Right ventricle myocardium superior (tissue), 1 donor: Measurements from ENCODE around the gene EYA2. TPM values are rescaled to one million over a fixed set of nuclear protein-coding genes. Genes with fewer than 3 reads are reported as not detected.

Experiments used
- ATAC-seq: fragments of 200-7000 bp; cut with Tn5 transposase; one replicate; pipeline ENCODE4 v1.9.1; 2020; ENCODE audit warnings: mild to moderate bottlenecking; ENCODE audit not compliant: poor library complexity
- DNase-seq: peaks from one replicate; pipeline ENCODE4 v3.0.0-alpha.2; 2020
- intact Hi-C: fragments of 100-400 bp; cut with DNase I; formaldehyde crosslinking; loops from one replicate; pipeline ENCODE4 v1.11.2; 2022
- microRNA-seq: library from miRNA; unstranded; fragments of <30 nt; microRNA quantifications from one replicate; pipeline ENCODE4 v1.2.0, GENCODE V29; 2020
- total RNA-seq: library from RNA; stranded (reverse); fragmentation: NEBNext Ultra II Directional; extraction: Animal tissue kit (Norgen Biotek cat#: 25700); gene quantifications from one replicate; pipeline ENCODE4 v1.2.1, GENCODE V29; 2021
- donor health status: DM: no; HTN: yes; CAD: no; lungs with severe emphysema.

The EYA2 gene
- total RNA-seq, 1 donor from 2014 or later, result 0.65 TPM

DNA sequence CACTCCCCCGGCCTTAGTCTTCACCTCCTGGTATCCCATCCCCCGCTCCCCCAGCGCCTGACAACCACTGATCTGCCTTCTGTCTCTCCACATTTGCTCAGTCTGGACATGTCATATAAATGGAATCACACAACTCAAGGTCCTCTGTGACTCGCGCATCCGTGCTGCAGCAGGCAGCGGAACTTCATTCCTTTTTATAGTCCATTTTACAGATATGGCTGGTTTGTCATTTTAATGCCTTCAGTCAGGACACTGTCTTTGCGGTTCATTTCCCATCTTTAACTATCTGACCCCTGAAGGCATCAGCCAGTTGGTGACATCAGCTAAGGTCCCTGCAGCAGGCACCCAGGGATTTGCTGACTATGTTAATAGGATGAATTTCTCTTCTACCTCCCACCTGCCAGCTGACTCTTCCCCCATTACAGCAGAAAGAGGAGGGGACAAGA, 336.2 kb downstream of the EYA2 start:
- DNase-seq (no peak), ATAC-seq (no peak)
- intact Hi-C loops, result no loop called here

DNA sequence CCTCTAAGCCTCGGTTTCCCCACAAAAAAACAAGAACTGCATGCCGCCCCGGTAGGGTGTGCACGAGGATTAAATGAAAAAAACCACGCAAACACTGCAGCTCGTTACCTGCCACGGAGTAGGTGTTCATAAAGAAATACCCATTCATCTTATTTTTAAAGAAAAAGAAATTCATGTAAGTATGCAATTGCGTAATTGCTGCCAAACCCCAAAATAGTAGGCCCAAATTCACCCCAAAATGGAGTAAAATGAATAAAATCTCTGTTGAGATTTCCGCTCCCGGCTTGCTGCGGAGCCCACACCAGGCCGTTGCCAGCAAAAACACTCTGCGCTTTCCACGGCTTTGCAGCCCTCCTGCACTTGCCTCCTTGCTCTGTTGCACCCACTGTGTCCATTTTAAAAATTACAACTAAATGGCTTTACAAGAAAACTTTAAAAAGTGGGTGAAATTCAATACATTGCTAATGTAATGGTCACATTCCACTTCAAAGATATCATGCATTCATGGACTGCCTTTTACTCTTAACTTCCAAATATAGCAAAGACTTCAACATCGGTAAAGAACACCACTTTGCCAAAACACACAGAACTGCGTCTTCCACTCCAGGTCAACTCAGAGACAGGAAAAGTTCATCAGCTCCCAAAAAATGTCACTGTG, 336.9 kb downstream of the EYA2 start:
- intact Hi-C loops, result no loop called here
- DNase-seq, result no peak
- ATAC-seq, result no peak

DNA sequence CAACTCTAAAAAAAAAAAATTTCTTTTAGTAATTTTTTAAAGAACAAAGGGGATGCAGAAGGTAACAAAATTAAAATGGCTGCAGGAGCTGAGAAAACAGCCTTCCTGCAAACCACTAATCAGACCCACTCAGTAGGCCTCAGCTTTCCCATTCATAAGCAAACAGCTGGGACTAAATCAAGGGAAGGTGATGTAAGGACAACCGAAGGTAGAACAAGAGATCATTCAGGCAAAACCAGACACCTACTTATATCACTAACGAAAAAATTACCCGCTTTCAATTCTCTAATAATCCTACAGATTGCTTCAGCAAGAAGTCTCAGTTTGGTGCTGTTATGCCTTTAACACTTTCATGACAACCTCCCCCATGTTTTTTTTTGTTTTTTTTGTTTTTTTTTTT, 337.9 kb downstream of the EYA2 start:
- ATAC-seq, result no peak
- intact Hi-C loops, result no loop called here
- DNase-seq, result no peak

DNA sequence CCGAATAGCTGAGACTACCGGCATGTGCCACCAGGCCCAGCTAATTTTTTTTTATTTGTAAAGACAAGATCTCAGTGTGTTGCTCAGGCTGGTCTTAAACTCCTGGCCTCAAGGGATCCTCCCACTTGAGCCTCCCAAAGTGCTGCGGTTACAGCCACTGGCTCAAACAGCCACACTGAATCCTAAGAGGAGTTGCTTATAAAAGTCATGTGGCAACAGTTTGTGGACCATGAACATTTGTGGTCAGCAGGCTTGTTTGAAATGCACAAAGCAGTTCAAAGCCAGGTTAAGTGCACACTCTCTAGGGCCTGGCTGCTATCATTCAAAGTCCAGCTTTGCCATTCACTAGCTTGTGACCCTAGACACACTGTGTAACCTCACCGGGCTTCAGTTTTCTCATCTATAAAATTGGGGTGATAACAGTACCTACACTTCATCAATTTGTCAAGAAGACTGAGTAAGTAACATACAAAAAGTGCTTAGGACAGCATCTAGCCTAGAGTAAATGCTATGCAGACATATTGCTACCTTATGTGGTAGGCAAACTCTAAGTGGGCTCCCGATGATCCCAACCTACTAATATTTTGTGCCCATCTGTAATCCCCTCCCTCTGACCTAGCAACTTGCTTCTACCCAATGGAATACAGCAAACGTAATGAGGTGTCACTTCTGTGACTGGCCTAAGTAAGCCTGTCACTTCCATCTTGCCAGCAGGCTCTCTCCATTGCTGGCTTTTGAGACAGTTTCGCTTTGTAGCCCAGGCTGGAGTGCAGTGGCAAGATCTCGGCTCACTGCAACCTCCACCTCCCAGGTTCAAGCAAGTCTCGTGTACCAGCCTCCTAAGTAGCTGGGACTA, 338.9 kb downstream of the EYA2 start:
- intact Hi-C loops, result no loop called here
- DNase-seq (no peak), ATAC-seq (no peak)

DNA sequence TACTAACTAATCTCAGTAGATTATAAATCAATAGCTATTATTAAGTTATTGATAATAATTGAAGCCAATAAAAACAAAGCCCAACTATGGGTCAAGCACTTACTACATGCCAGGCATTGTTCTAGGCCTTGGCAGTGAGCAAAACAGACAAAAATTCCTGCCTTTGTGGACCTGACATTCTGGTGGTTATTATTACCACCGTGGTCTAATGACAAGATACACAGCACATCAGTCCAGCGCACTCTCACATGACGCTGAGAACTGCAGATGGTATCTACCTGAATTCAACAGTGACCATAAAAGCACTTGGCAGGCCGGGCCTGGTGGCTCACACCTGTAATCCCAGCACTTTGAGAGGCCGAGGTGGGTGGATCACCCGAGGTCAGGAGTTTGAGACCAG, 340.5 kb downstream of the EYA2 start:
- DNase-seq (no peak), ATAC-seq (no peak)
- intact Hi-C loops, result no loop called here

DNA sequence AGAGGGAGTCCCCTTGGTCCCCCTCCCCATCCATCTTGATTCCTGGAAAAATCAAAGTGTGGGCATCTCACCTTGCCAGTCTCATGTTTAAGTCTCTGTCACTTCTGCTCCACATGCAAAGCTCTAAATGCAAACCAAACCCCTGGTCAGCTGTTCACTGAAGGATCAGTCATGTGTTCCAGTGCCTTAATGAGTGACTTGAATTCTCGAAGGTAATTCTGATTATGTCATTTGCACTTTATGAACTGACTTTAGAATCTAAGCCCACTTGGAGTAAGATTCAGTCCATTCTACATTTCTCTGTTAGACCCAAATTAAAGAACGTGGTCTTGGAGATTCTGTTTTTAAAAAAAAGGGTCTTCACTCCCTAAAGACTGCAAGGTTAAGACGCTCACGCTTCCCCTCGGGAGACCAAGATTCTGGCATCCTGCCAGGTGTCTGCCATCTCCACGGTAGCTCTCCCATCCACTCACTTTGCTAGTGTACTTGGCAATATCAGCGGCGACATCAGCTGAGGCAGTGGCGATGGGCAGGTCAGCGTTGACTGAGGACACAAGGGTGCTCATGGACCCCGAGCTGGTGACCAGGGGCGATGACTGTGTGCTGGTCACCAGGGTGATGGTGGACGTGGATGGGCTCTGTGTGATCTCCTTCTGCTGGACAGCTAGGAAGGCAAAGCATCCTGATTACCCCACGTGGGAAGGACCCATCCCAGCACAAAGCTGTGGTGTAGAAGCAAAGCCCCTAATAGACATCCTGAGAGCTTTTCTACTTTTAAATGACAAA, 341.4 kb downstream of the EYA2 start:
- ATAC-seq (no peak), DNase-seq (no peak)
- intact Hi-C loops, result no loop called here

DNA sequence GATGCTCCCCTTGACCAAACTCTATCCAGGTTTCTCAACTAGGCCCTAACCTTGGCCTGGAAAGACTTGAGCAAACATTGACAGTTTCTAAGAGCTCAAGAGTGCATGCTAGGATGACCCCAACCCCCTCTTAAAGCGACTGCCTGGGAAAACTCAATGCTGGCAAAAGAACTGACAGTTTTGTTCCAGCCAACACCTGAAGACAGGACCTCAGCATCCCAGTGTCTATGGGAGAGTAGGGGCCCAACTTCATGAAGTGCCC, 341.9 kb downstream of the EYA2 start:
- DNase-seq (no peak), ATAC-seq (no peak)
- intact Hi-C loops, result no loop called here

DNA sequence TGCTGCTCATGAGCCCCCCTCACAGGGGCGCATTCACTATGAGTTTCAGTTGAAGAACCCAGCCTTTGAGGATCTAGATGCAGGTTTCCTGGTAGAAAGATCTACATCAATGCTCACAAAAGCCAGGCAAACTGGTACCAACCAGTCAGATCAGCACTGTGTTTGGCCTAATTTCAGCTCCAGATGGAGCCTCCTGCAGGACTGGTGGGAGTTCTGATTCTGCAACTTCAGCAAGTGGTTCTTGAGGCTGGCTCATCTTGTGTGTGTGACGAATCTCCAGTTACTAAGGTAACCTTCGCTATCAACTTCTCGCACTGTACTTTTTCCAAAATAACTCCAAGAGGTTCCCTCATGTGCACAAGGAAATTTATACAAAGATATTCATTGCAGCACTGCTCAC, 343.1 kb downstream of the EYA2 start:
- intact Hi-C loops, result no loop called here
- ATAC-seq (no peak), DNase-seq (no peak)

Small RNA genes lying within 50 kb of the gene (microRNA-seq; reads per million reads assigned to microRNA genes)
- gene MIR3616, result not detected

Other genes starting within 250 kb of the EYA2 start
- 0.30 TPM for gene SLC13A3, start 243.4 kb upstream of the EYA2 start, total RNA-seq
- gene TP53RK, start 205.4 kb upstream of the EYA2 start, total RNA-seq, result 5.0 TPM
- gene SLC2A10, start 185.2 kb upstream of the EYA2 start, total RNA-seq, result 2.6 TPM